ENCODE data around the gene HNRNPM. TPM values are rescaled to one million over a fixed set of nuclear protein-coding genes. Genes with fewer than 3 reads are reported as not detected.

Gene HNRNPM
- total and polyA plus RNA-seq, 2 donors (not counting 1 experiment from before 2014, with no cell fraction given): 137 to 221 TPM

GRCh38 chr19:8494158-8494557 lies 49.4 kb downstream of the HNRNPM start:
- Histone ChIP-seq H3K27ac (ENCODE audit: low read length in 2 of 2) (no peak overlapping the region), H3K9me3 (ENCODE audit: control extremely low read depth in 1 of 3, control insufficient read depth in 2 of 3, insufficient read depth in 1 of 3, low read length in 2 of 3) (peaks cover 0 to 4% (median 0%) of the 10 kb centered on the region in 3 donors), H4K20me1 (ENCODE audit: control insufficient read depth, insufficient read depth, low read length, poor library complexity, severe bottlenecking) (no peaks in the 10 kb centered on the region), H3K79me2 (ENCODE audit: control insufficient read depth, insufficient read depth, low read length) (no peaks in the 10 kb centered on the region), H3K4me2 (replicated peaks; ENCODE audit: low read depth, low read length, poor library complexity, severe bottlenecking) (peak overlapping the region; percentile 32), H3K27me3 (replicated peaks in 1 of 4; ENCODE audit: control extremely low read depth in 1 of 4, control insufficient read depth in 3 of 4, insufficient read depth in 4 of 4, low read length in 3 of 4) (no peaks in the 10 kb centered on the region), H2AFZ (ENCODE audit: insufficient read depth, low read depth, low read length, poor library complexity, severe bottlenecking) (peak overlapping the region; percentile 24), H3K9ac (ENCODE audit: low read length) (no peak overlapping the region), H3K4me1 (ENCODE audit: control insufficient read depth in 2 of 2, insufficient read depth in 2 of 2, low read length in 2 of 2) (peaks cover 4% of the 10 kb centered on the region in 2 donors), H3K4me3 (ENCODE audit: control extremely low read depth in 1 of 5, extremely low read depth in 1 of 5, insufficient read depth in 1 of 5, low read depth in 2 of 5, low read length in 4 of 5) (no peak overlapping the region), H3K36me3 (replicated peaks in 1 of 2; ENCODE audit: control extremely low read depth in 1 of 2, control insufficient read depth in 1 of 2, extremely low read depth in 1 of 2, insufficient read depth in 2 of 2, low read length in 1 of 2) (no peaks in the 10 kb centered on the region)
- no peak for TF ChIP-seq CTCF (IDR thresholded peaks at IDR 0.05)
- TF ChIP-seq EZH2 (IDR thresholded peaks at IDR 0.05; ENCODE audit: borderline replicate concordance, insufficient read depth, low read depth, low read length, poor library complexity, severe bottlenecking): no peak
- Mint-ChIP-seq H3K27ac (no peak overlapping the region), H3K27me3 (no peaks in the 10 kb centered on the region), H3K4me3 (no peak overlapping the region), H3K9me3 (ENCODE audit: insufficient read depth) (no peaks in the 10 kb centered on the region), H3K4me1 (peaks cover 6% of the 10 kb centered on the region)
- DNase-seq (no peak), ATAC-seq (ENCODE audit: low read depth) (no peak)
- CTCF ChIA-PET: interaction anchor here (0.6 to 1.6 kb wide), 5 partner anchors 11 to 140 kb away, joined by 3 to 5 read pairs (median 4); no protein-coding TSS in a partner anchor
- 10% methylated on average over 4 of the region's 7 CpGs for WGBS (ENCODE audit: insufficient coverage)
- intact Hi-C loops (cut with micrococcal nuclease): no loop called here
- POLR2A ChIA-PET: no interaction called here

- Mint-ChIP-seq H3K27ac (no peak overlapping the region), H3K4me3 (no peak overlapping the region), H3K9me3 (ENCODE audit: insufficient read depth) (no peaks in the 10 kb centered on the region), H3K4me1 (peaks cover 6% of the 10 kb centered on the region), H3K27me3 (no peaks in the 10 kb centered on the region)
- no peak for TF ChIP-seq EZH2 (IDR thresholded peaks at IDR 0.05; ENCODE audit: borderline replicate concordance, insufficient read depth, low read depth, low read length, poor library complexity, severe bottlenecking)
- no peak for TF ChIP-seq CTCF (IDR thresholded peaks at IDR 0.05)
- Histone ChIP-seq H3K27me3 (replicated peaks in 1 of 4; ENCODE audit: control extremely low read depth in 1 of 4, control insufficient read depth in 3 of 4, insufficient read depth in 4 of 4, low read length in 3 of 4) (peaks cover 0 to 5% (median 2%) of the 10 kb centered on the region in 4 experiments), H3K27ac (ENCODE audit: low read length in 2 of 2) (no peak overlapping the region), H3K4me2 (replicated peaks; ENCODE audit: low read depth, low read length, poor library complexity, severe bottlenecking) (no peak overlapping the region), H4K20me1 (ENCODE audit: control insufficient read depth, insufficient read depth, low read length, poor library complexity, severe bottlenecking) (no peaks in the 10 kb centered on the region), H3K79me2 (ENCODE audit: control insufficient read depth, insufficient read depth, low read length) (no peaks in the 10 kb centered on the region), H3K4me1 (ENCODE audit: control insufficient read depth in 2 of 2, insufficient read depth in 2 of 2, low read length in 2 of 2) (peaks cover 4 to 10% of the 10 kb centered on the region in 2 donors), H3K9ac (ENCODE audit: low read length) (no peak overlapping the region), H3K9me3 (ENCODE audit: control extremely low read depth in 1 of 3, control insufficient read depth in 2 of 3, insufficient read depth in 1 of 3, low read length in 2 of 3) (no peaks in the 10 kb centered on the region), H3K36me3 (replicated peaks in 1 of 2; ENCODE audit: control extremely low read depth in 1 of 2, control insufficient read depth in 1 of 2, extremely low read depth in 1 of 2, insufficient read depth in 2 of 2, low read length in 1 of 2) (no peaks in the 10 kb centered on the region), H3K4me3 (ENCODE audit: control extremely low read depth in 1 of 5, extremely low read depth in 1 of 5, insufficient read depth in 1 of 5, low read depth in 2 of 5, low read length in 4 of 5) (no peak overlapping the region), H2AFZ (ENCODE audit: insufficient read depth, low read depth, low read length, poor library complexity, severe bottlenecking) (no peak overlapping the region)
- POLR2A ChIA-PET: no interaction called here
- ATAC-seq (ENCODE audit: low read depth) (no peak), DNase-seq (no peak)
- CTCF ChIA-PET: no interaction called here
- intact Hi-C loops (cut with micrococcal nuclease): no loop called here
- WGBS (ENCODE audit: insufficient coverage): 91% methylated on average over 22 of the region's 22 CpGs
Observed at GRCh38 chr19:8498295-8498694, 53.5 kb downstream of the HNRNPM start.

All from B cell (primary cell).